ENCODE data around the gene DUSP3.

DUSP3 gene

GRCh38 chr17:43822570-43823190 is 43.9 kb upstream of the DUSP3 start:
- TF ChIP-seq CTCF (IDR thresholded peaks at IDR 0.05; ENCODE audit: insufficient read depth, low read length, poor library complexity, severe bottlenecking), result no peak
- Histone ChIP-seq H3K36me3 (ENCODE audit: control insufficient read depth, insufficient read depth, low read length) (no peaks in the 10 kb centered on the region), H3K27me3 (replicated peaks; ENCODE audit: control insufficient read depth, insufficient read depth, low read length) (no peaks in the 10 kb centered on the region; the same call in none of the 2 replicates), H3K4me3 (replicated peaks; ENCODE audit: low read depth, low read length) (no peak overlapping the region)
- DNase-seq (ENCODE audit: extremely low read depth, insufficient read length), result no peak

GRCh38 chr17:43820759-43821158 is 42.0 kb upstream of the DUSP3 start:
- DNase-seq (ENCODE audit: extremely low read depth, insufficient read length), result no peak
- H3K36me3 ChIP-seq (ENCODE audit: control insufficient read depth, insufficient read depth, low read length), result no peaks in the 10 kb centered on the region
- no peaks in the 10 kb centered on the region; the same call in none of the 2 replicates for H3K27me3 ChIP-seq (replicated peaks; ENCODE audit: control insufficient read depth, insufficient read depth, low read length)
- H3K4me3 ChIP-seq (replicated peaks; ENCODE audit: low read depth, low read length), result no peak overlapping the region
- no peak for TF ChIP-seq CTCF (IDR thresholded peaks at IDR 0.05; ENCODE audit: insufficient read depth, low read length, poor library complexity, severe bottlenecking)

GRCh38 chr17:43818966-43819365 is 40.2 kb upstream of the DUSP3 start:
- H3K36me3 ChIP-seq (ENCODE audit: control insufficient read depth, insufficient read depth, low read length), result no peaks in the 10 kb centered on the region
- no peak for TF ChIP-seq CTCF (IDR thresholded peaks at IDR 0.05; ENCODE audit: insufficient read depth, low read length, poor library complexity, severe bottlenecking)
- no peak for DNase-seq (ENCODE audit: extremely low read depth, insufficient read length)
- no peaks in the 10 kb centered on the region; the same call in 1 of the 2 replicates for H3K27me3 ChIP-seq (replicated peaks; ENCODE audit: control insufficient read depth, insufficient read depth, low read length)
- no peak overlapping the region for H3K4me3 ChIP-seq (replicated peaks; ENCODE audit: low read depth, low read length)

- H3K4me3 ChIP-seq (replicated peaks; ENCODE audit: low read depth, low read length), result no peak overlapping the region
- no peaks in the 10 kb centered on the region for H3K36me3 ChIP-seq (ENCODE audit: control insufficient read depth, insufficient read depth, low read length)
- TF ChIP-seq CTCF (IDR thresholded peaks at IDR 0.05; ENCODE audit: insufficient read depth, low read length, poor library complexity, severe bottlenecking), result no peak
- H3K27me3 ChIP-seq (replicated peaks; ENCODE audit: control insufficient read depth, insufficient read depth, low read length), result no peaks in the 10 kb centered on the region; the same call in 1 of the 2 replicates
- DNase-seq (ENCODE audit: extremely low read depth, insufficient read length), result no peak
Measured at GRCh38 chr17:43817826-43818225, 39.0 kb upstream of the DUSP3 start.

GRCh38 chr17:43816336-43817320 is 37.9 kb upstream of the DUSP3 start:
- TF ChIP-seq CTCF (IDR thresholded peaks at IDR 0.05; ENCODE audit: insufficient read depth, low read length, poor library complexity, severe bottlenecking), result no peak
- Histone ChIP-seq H3K27me3 (replicated peaks; ENCODE audit: control insufficient read depth, insufficient read depth, low read length) (no peaks in the 10 kb centered on the region; the same call in 1 of the 2 replicates), H3K36me3 (ENCODE audit: control insufficient read depth, insufficient read depth, low read length) (no peaks in the 10 kb centered on the region), H3K4me3 (replicated peaks; ENCODE audit: low read depth, low read length) (no peak overlapping the region)
- DNase-seq (ENCODE audit: extremely low read depth, insufficient read length), result no peak

Measured in GM06990 (cell line).